ENCODE data around the gene RAD51B. TPM values are rescaled to one million over a fixed set of nuclear protein-coding genes. Genes with fewer than 3 reads are reported as not detected.
A peak's percentile ranks its signal among the peaks of the same experiment; 100 is the strongest.

RAD51B gene
- total and polyA plus RNA-seq, 2 experiments from 2014 or later: 10.1 to 18.0 TPM

GRCh38 chr14:68363843-68364767 is 544.5 kb downstream of the RAD51B start:
- H3K9me3 ChIP-seq (ENCODE audit: low read depth): no peaks in the 10 kb centered on the region
- peak; percentile 56 for DNase-seq (ENCODE audit: low spot score)
- no peaks in the 10 kb centered on the region for H3K27me3 ChIP-seq
- no peaks in the 10 kb centered on the region for H3K79me2 ChIP-seq
- TF ChIP-seq EZH2phosphoT487 (IDR thresholded peaks at IDR 0.05; ENCODE audit: low read depth, severe bottlenecking, unreplicated experiment) (no peak), EZH2 (IDR thresholded peaks at IDR 0.05; ENCODE audit: borderline replicate concordance) (no peak), CTCF (IDR thresholded peaks at IDR 0.05; ENCODE audit: poor library complexity) (no peak)
- no peaks in the 10 kb centered on the region for H3K9me2 ChIP-seq (replicated peaks; ENCODE audit: insufficient read depth)
- H3K4me1 ChIP-seq (ENCODE audit: insufficient read depth): peaks cover 42% of the 10 kb centered on the region
- H2AFZ ChIP-seq: peak overlapping the region; percentile 55
- H3K4me3 ChIP-seq: no peak overlapping the region
- WGBS (ENCODE audit: low lambda C conversion rate, missing lambda C conversion rate): 55% methylated on average over 32 of the region's 34 CpGs
- H3K36me3 ChIP-seq (replicated peaks; ENCODE audit: insufficient read depth, low read depth): no peaks in the 10 kb centered on the region
- peak overlapping the region; percentile 92 for H3K27ac ChIP-seq
- H4K20me1 ChIP-seq (ENCODE audit: insufficient read depth, poor library complexity, severe bottlenecking): no peaks in the 10 kb centered on the region
- H3K4me2 ChIP-seq: peak overlapping the region; percentile 23

DNA sequence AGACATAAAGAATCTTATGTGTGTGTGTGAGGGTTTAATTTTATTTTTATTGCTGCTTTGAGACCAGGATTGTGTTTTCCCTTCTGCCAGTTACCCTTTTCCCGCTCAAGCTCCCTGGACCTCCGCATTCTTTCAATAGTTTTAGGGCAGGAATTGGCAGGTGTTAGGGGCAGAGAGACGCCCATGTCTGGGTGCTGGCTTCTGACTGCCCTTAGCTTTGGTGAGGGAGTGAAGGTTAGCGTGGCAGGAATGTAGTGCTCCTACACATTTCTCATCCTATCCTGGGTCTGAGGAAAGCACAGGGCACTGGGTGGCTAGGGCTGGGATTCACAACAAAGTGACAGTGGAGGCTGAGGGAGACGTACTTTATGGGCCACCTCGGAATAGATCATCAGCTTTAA is 545.2 kb downstream of the RAD51B start:
- H3K79me2 ChIP-seq: no peaks in the 10 kb centered on the region
- H3K27ac ChIP-seq: peak overlapping the region; percentile 92
- H3K9me2 ChIP-seq (replicated peaks; ENCODE audit: insufficient read depth): no peaks in the 10 kb centered on the region
- WGBS (ENCODE audit: low lambda C conversion rate, missing lambda C conversion rate): 48% methylated on average over 6 of the region's 6 CpGs
- no peaks in the 10 kb centered on the region for H3K9me3 ChIP-seq (ENCODE audit: low read depth)
- no peak for DNase-seq (ENCODE audit: low spot score)
- no peaks in the 10 kb centered on the region for H4K20me1 ChIP-seq (ENCODE audit: insufficient read depth, poor library complexity, severe bottlenecking)
- no peak overlapping the region for H3K4me3 ChIP-seq
- peaks cover 35% of the 10 kb centered on the region for H3K4me1 ChIP-seq (ENCODE audit: insufficient read depth)
- no peaks in the 10 kb centered on the region for H3K36me3 ChIP-seq (replicated peaks; ENCODE audit: insufficient read depth, low read depth)
- TF ChIP-seq CTCF (IDR thresholded peaks at IDR 0.05; ENCODE audit: poor library complexity): no peak
- TF ChIP-seq EZH2phosphoT487 (IDR thresholded peaks at IDR 0.05; ENCODE audit: low read depth, severe bottlenecking, unreplicated experiment): no peak
- TF ChIP-seq EZH2 (IDR thresholded peaks at IDR 0.05; ENCODE audit: borderline replicate concordance): no peak
- H3K27me3 ChIP-seq: no peaks in the 10 kb centered on the region
- H2AFZ ChIP-seq: peak overlapping the region; percentile 33
- peak overlapping the region; percentile 2 for H3K4me2 ChIP-seq

- Histone ChIP-seq H2AFZ (peak overlapping the region; percentile 33), H3K36me3 (replicated peaks; ENCODE audit: insufficient read depth, low read depth) (no peaks in the 10 kb centered on the region), H4K20me1 (ENCODE audit: insufficient read depth, poor library complexity, severe bottlenecking) (no peaks in the 10 kb centered on the region), H3K9me3 (ENCODE audit: low read depth) (no peaks in the 10 kb centered on the region), H3K4me3 (no peak overlapping the region), H3K4me1 (ENCODE audit: insufficient read depth) (peaks cover 32% of the 10 kb centered on the region), H3K27ac (peak overlapping the region; percentile 92), H3K4me2 (peak overlapping the region; percentile 2), H3K27me3 (no peaks in the 10 kb centered on the region), H3K79me2 (no peaks in the 10 kb centered on the region), H3K9me2 (replicated peaks; ENCODE audit: insufficient read depth) (no peaks in the 10 kb centered on the region)
- DNase-seq (ENCODE audit: low spot score): no peak
- TF ChIP-seq EZH2 (IDR thresholded peaks at IDR 0.05; ENCODE audit: borderline replicate concordance) (no peak), EZH2phosphoT487 (IDR thresholded peaks at IDR 0.05; ENCODE audit: low read depth, severe bottlenecking, unreplicated experiment) (no peak), CTCF (IDR thresholded peaks at IDR 0.05; ENCODE audit: poor library complexity) (no peak)
- WGBS (ENCODE audit: low lambda C conversion rate, missing lambda C conversion rate): 68% methylated on average over 3 of the region's 3 CpGs
Observed at GRCh38 chr14:68365228-68365627, 545.6 kb downstream of the RAD51B start.

All from hepatocyte (in vitro differentiated cells).